Stimulated activated naive CD8-positive, alpha-beta T cell treated with anti-CD3 and anti-CD28 coated beads, Interleukin-15, Interleukin-2, amounts not matched to agents 100 U/mL and 50 U/mL, for 24 hours (primary cell): ENCODE results near the gene IFI44L.
A peak's percentile ranks its signal among the peaks of the same experiment; 100 is the strongest.

Experiments
- ATAC-seq: fragments of 150-1000 bp; cut with Tn5 transposase; one replicate; pipeline ENCODE4 v1.10.0; 2021
- DNase-seq: peaks from one replicate; pipeline ENCODE4 v3.0.0; 2021

Gene IFI44L

DNA sequence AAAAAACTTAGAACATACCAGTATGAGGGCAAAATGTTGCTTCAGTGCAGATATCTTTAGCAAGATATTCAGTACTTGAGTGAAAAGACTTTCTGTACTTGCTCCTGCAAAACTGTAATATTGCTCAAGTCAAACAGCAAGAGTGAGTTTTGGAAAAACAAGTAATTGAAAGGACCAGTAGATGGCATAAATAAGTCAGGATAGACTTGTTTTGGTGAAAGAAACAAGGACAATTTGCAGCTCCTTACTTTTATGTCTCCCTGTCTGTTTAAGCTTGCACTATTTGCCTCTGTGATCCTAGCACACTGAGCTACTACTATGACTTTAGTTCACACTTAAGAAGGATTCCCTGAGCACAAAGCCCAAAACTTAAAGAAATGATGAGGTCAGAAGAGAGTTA lies 68.4 kb downstream of the IFI44L start:
- DNase-seq (no peak), ATAC-seq (no peak)

DNA sequence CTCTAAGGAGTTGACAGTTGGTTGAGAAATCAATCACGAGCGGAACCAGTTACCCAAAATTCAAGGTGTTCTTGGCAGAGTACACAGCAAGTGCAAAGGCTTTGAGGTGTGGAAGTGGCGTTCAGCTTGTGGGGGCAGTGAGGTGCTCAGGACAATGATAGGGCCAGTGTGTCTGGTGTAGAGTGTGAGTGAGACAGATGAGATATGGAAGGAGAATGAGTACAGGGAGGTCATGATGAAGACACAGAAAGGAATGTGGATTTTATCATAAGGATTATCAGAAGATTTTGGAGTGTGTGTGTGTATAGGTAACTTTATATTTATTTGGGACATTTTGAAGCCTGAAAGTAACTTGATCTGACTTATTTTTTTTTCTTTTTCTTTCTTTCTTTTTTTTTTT lies 70.3 kb downstream of the IFI44L start:
- ATAC-seq (no peak), DNase-seq (no peak)

DNA sequence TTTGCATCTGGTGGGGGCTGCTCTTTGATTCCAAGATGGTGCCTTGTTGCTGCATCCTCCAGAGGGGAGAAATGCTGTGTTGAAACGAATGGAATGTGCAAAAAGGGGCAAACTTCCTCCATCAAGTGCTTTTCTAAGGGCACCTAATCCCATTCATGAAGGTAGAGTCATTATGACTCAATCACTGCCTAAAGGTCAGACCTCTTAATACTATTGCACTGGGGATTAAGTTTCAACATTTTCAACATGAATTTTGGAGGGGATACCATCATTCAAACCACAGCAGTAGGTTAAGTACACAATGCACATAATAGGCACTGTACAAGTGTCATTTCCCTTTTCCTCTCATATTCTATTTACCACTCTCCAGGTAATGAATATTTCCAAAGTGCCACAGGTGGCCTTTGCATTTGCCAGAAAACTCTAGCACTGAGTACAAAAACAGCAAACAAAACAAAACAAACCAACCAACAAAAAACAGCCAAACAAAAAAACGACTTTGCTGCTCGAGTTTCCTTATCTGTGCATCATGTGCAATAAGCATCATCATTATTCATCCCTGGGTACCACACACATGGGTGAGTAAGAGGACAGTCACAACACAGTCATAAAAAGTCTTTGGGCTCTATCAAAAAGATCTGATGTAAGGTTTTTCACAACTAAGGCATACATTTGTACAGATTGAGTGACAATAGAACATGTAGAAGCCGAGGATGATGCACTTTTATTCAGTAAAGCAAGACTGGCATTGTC lies 71.9 kb downstream of the IFI44L start:
- DNase-seq (no peak), ATAC-seq (peak; percentile 78)
